Activated CD8-positive, alpha-beta memory T cell treated with anti-CD3 and anti-CD28 coated beads, Interleukin-2, amount 10 ng/mL, durations not matched to agents 7 days and 5 days (primary cell): ENCODE data around the gene KCNJ5. TPM values are rescaled to one million over a fixed set of nuclear protein-coding genes. Genes with fewer than 3 reads are reported as not detected.
"Not testable (repeated sequence)": the region's sequence is repeated elsewhere in the genome, so short reads cannot be mapped to it uniquely, and the experiment has no call there.

ENCODE experiments used
- ATAC-seq: fragments of 150-1000 bp; cut with Tn5 transposase; one replicate; pipeline ENCODE4 v1.10.0; 2021; ENCODE audit warnings: moderate library complexity
- CTCF ChIA-PET: fragments of 350-600 bp; sonication (Branson Sonifier 250); formaldehyde crosslinking; loops from one replicate; lab custom pipeline; 2021; ENCODE audit warnings: antibody characterized with exemption; lab: Charles Lee
- DNase-seq: peaks from one replicate; pipeline ENCODE4 v3.0.0-alpha.2; 2020
- H3K27ac Mint-ChIP-seq: one replicate; pipeline ENCODE4 v1.8.0; 2021; ENCODE audit warnings: mild to moderate bottlenecking, mixed read lengths
- H3K27me3 Mint-ChIP-seq: one replicate; pipeline ENCODE4 v1.8.0; 2021; ENCODE audit warnings: mixed read lengths
- H3K36me3 Mint-ChIP-seq: one replicate; pipeline ENCODE4 v1.8.0; 2021; ENCODE audit warnings: mild to moderate bottlenecking, mixed read lengths
- H3K4me1 Mint-ChIP-seq: one replicate; pipeline ENCODE4 v1.8.0; 2021; ENCODE audit warnings: mixed read lengths
- H3K4me3 Mint-ChIP-seq: one replicate; pipeline ENCODE4 v1.8.0; 2021; ENCODE audit warnings: mild to moderate bottlenecking, moderate library complexity, mixed read lengths
- H3K9me3 Mint-ChIP-seq: one replicate; pipeline ENCODE4 v1.8.0; 2022; ENCODE audit warnings: low read depth, mixed read lengths
- total RNA-seq, 2 experiments: library from RNA; stranded (reverse); gene quantifications; one replicate each; pipeline ENCODE4 v1.2.3, GENCODE V29; 2021

Gene KCNJ5
- total RNA-seq, 2 experiments from 2014 or later: not detected

DNA sequence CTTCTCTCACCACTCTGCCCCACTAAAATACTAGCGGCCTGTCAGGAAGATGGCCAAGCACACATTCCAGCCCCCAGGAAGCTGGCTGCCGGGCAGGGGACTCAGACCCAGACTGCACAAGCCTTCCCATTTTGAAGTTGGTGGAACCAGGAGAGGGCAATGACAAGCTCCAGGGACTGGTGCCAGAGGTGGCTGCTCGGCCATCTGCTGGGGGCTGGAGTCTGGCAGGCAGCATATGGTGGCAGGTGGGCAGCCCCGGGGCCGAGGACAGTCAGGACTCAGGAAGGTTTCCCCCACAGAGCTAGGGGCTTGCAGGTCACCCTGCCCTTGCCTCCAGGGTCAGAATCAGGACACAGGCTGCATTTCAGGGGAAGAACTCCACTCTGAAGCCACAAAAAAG lies 22.6 kb downstream of the KCNJ5 start:
- Mint-ChIP-seq H3K9me3 (no peaks in the 10 kb centered on the region), H3K4me1 (no peaks in the 10 kb centered on the region), H3K27me3 (peaks cover 9% of the 10 kb centered on the region), H3K27ac (no peak overlapping the region), H3K36me3 (no peaks in the 10 kb centered on the region), H3K4me3 (no peak overlapping the region)
- CTCF ChIA-PET: interaction anchor here (2.6 kb wide), 1 partner anchor 29 kb away, joined by 10 read pairs; no protein-coding TSS in a partner anchor
- no peak for DNase-seq
- no peak for ATAC-seq

DNA sequence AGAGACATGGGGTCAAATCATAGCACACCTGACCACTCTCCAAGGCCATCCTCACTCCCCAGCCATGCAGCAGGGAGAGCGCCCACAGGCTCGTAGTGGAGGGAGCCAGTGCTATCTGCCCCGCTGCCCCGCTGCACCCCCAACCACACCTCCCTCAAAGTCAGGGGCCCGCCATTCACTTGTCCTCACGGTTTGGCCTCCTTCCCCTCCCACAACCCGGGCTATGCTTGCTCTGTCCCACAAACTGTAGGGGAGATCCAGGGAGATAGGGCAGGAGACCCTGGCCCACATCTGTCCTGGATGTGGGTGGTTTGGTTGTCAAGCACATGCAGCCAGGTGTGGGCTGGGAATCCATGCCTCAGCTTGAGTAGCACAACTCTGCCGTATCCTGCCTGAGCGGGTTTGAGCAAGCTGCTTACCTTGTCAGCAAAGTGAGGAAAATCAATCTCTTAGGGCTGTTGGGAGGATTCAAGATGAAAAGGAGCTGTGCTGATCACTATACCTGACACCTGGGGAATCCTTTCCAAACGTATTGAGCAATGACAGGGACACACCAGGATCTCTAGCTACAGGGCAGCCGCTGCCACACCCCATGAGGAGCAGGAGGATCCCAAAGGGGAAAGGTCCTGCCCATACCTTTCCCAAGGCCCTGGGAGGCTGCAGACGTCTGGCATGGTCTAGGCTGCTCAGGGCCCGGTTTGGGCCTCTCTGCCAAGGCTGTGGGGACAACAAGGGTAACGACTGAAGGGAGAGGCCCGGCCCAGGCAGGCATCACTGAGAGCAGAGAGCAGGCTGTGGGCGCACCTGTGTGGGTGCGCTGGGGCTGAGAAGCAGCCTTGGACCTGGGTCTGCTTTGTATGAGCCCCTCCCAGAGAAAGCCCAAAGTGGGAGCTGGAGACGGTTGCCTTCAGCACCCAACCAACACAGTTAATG lies 23.3 kb downstream of the KCNJ5 start:
- no peaks in the 10 kb centered on the region for H3K36me3 Mint-ChIP-seq
- CTCF ChIA-PET: interaction anchor here (2.6 kb wide), 1 partner anchor 30 kb away, joined by 10 read pairs; no protein-coding TSS in a partner anchor
- H3K4me3 Mint-ChIP-seq: no peak overlapping the region
- H3K4me1 Mint-ChIP-seq: peaks cover 4% of the 10 kb centered on the region
- DNase-seq (no peak), ATAC-seq (no peak)
- peaks cover 4% of the 10 kb centered on the region for H3K27me3 Mint-ChIP-seq
- no peaks in the 10 kb centered on the region for H3K9me3 Mint-ChIP-seq
- no peak overlapping the region for H3K27ac Mint-ChIP-seq

DNA sequence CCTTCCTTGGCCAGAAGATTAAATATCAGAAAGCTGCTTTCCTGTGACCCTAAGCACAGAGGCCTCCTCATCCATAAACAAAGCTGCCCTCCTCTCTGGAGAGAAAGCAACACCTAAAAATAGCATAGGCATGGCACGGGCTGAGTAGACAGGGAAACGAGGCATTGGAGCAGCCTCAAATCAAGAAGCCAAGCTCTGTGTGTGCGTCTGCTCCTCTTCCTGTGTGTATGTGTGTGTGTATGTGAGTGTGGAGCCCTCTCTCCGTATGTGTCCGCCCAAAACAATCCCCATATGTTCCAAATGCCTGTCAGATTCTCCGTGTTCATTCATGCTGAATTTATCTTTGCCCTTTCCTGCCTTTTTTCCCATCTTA lies 24.0 kb downstream of the KCNJ5 start:
- Mint-ChIP-seq H3K4me3 (no peak overlapping the region), H3K27me3 (no peaks in the 10 kb centered on the region), H3K4me1 (peaks cover 4% of the 10 kb centered on the region), H3K36me3 (no peaks in the 10 kb centered on the region), H3K9me3 (no peaks in the 10 kb centered on the region), H3K27ac (no peak overlapping the region)
- DNase-seq (no peak), ATAC-seq (no peak)
- CTCF ChIA-PET: no interaction called here

DNA sequence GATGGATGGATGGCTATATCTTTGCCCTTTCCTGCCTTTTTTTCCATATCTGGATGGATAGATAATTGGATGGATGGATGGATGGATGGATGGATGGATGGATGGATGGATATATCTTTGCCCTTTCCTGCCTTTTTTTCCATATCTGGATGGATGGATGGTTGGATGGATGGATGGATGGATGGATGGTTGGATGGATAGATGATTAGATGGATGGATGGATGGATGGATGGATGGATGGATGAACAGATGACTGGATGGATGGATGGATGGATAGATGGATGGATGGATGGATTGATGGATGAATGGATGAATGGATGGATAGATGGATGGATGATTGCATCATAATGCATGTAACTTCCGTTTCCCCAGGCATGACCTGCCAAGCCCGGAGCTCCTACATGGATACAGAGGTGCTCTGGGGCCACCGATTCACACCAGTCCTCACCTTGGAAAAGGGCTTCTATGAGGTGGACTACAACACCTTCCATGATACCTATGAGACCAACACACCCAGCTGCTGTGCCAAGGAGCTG lies 24.9 kb downstream of the KCNJ5 start:
- no peak overlapping the region for H3K27ac Mint-ChIP-seq
- no peaks in the 10 kb centered on the region for H3K9me3 Mint-ChIP-seq
- CTCF ChIA-PET: no interaction called here
- no peaks in the 10 kb centered on the region for H3K27me3 Mint-ChIP-seq
- ATAC-seq (no peak), DNase-seq (no peak)
- no peak overlapping the region for H3K4me3 Mint-ChIP-seq
- H3K36me3 Mint-ChIP-seq: no peaks in the 10 kb centered on the region
- peaks cover 4% of the 10 kb centered on the region for H3K4me1 Mint-ChIP-seq

DNA sequence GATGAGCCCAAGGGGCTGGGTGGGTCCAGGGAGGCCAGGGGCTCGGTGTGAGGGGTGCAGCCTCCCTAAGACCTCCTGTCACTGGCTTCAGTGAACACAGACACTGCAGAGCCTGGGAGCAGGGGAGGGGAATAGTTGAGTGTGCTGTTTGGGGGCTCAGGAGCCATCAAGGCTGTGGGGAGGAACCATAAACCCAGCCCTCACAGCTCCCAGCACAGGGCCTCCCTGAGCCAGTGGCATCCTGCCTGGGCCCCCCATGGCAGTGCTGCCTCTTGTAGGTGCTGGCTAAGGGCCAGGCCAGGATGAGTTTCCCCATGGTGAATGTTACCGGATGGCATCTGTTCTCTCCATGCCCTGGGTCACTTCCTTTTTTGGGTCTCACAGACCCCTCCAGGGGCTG lies 25.5 kb downstream of the KCNJ5 start:
- ATAC-seq (no peak), DNase-seq (no peak)
- no peaks in the 10 kb centered on the region for H3K9me3 Mint-ChIP-seq
- no peaks in the 10 kb centered on the region for H3K27me3 Mint-ChIP-seq
- no peak overlapping the region for H3K27ac Mint-ChIP-seq
- no peak overlapping the region for H3K4me3 Mint-ChIP-seq
- CTCF ChIA-PET: no interaction called here
- H3K4me1 Mint-ChIP-seq: peaks cover 4% of the 10 kb centered on the region
- no peaks in the 10 kb centered on the region for H3K36me3 Mint-ChIP-seq

DNA sequence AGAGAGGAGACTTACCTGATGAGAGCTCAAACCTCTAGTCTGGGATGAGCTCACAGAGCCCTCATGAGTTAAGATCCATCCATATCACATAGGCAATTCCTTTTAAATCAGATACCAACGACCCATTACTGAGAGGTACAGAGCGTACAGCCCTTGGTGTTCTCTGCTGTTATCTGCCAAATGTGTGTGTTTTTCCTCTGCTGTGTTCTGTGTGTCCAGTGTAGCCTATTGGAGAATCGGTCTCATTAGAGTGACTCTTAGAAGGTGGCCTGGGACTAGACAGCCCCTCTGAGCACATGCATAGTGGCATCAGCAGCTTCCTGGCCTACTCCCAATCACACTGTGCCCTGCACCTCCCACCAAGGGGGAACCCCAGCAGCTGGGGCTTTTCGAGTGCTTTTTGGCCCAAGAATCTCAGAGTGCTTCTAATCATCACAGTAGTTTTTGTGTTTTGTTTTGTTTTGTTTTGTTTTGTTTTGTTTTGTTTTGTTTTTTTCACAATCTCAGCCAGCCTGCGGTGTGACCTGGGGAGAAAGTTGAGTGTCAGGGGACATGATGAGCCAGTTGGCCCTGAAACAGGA lies 26.1 kb downstream of the KCNJ5 start:
- no peaks in the 10 kb centered on the region for H3K36me3 Mint-ChIP-seq
- ATAC-seq: no peak
- no peaks in the 10 kb centered on the region for H3K9me3 Mint-ChIP-seq
- H3K4me3 Mint-ChIP-seq: no peak overlapping the region
- peaks cover 4% of the 10 kb centered on the region for H3K4me1 Mint-ChIP-seq
- H3K27me3 Mint-ChIP-seq: no peaks in the 10 kb centered on the region
- CTCF ChIA-PET: interaction anchor here (0.6 kb wide), 1 partner anchor 11 kb away, joined by 3 read pairs; no protein-coding TSS in a partner anchor
- no peak for DNase-seq
- H3K27ac Mint-ChIP-seq: no peak overlapping the region

DNA sequence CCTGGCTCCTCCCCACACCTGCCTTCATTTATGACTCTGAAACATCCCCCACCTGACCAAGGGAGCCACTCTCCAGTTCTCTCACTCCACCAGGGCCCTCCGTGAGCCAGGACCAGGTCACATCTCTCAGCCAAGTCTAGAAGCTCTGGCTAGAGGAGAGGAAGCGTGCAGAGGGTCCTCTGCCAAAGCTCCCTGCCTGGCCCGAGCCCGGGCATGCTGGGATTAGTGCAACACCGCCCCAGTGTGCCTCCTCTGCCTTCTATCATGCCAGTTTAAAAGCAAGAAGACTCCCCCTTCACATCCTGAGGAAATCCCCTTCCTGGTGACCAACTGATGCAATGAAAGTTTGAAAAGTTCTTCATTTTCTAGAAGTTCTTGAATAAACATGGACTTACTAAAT lies 28.1 kb downstream of the KCNJ5 start:
- ATAC-seq (no peak), DNase-seq (no peak)
- no peaks in the 10 kb centered on the region for H3K36me3 Mint-ChIP-seq
- no peaks in the 10 kb centered on the region for H3K27me3 Mint-ChIP-seq
- no peak overlapping the region for H3K27ac Mint-ChIP-seq
- no peak overlapping the region for H3K4me3 Mint-ChIP-seq
- CTCF ChIA-PET: interaction anchor here (0.7 to 1.7 kb wide), 2 partner anchors 13 to 35 kb away, joined by 3 to 7 read pairs; no protein-coding TSS in a partner anchor
- H3K9me3 Mint-ChIP-seq: no peaks in the 10 kb centered on the region
- H3K4me1 Mint-ChIP-seq: peaks cover 4% of the 10 kb centered on the region

DNA sequence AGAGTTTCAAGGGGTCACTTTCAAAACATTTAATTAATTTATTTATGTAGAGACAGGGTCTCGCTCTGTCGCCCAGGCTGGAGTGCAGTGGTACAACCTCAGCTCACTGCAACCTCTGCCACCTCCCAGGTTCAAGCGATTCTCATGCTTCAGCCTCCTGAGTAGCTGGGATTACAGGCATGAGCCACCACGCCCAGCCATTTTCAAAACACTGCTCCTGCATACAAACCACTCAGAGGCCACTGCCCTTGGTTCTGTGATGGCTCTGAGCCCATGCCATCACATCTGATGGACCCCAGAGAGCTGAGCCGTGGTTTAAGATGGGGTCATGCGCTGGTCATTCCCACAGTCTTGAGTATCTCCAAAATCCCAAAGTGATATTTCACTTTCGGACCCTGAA lies 28.5 kb downstream of the KCNJ5 start:
- not testable (repeated sequence) for H3K27me3 Mint-ChIP-seq, ATAC-seq

DNA sequence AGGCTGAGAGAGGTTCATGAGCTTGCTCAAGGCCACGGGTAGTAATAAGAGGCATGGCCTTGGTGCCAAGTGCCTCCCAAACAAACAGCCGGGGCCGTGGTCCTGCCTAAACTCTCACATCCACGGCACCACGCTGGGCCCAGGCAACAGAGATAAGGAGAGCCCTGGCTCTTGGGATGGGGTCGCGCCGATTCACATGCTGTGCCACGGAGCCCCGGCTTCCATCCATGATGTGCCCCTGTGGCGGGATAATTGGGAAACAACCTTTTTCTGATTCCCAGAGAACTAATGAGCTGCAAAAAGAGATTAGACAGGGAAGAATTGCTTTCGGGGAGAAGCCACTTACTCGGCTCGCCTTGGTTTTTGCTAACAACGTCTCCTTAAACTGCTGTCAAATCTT lies 29.5 kb downstream of the KCNJ5 start:
- Mint-ChIP-seq H3K27me3 (no peaks in the 10 kb centered on the region), H3K27ac (no peak overlapping the region), H3K9me3 (no peaks in the 10 kb centered on the region), H3K4me1 (peaks cover 4% of the 10 kb centered on the region), H3K36me3 (no peaks in the 10 kb centered on the region), H3K4me3 (no peak overlapping the region)
- no peak for DNase-seq
- ATAC-seq: no peak
- CTCF ChIA-PET: no interaction called here

More for the DNA sequence above, 28.5 kb downstream of the KCNJ5 start:
- CTCF ChIA-PET: interaction anchor here (0.7 to 1.7 kb wide), 2 partner anchors 14 to 35 kb away, joined by 3 to 7 read pairs; no protein-coding TSS in a partner anchor
- H3K4me1 Mint-ChIP-seq, H3K27ac Mint-ChIP-seq, H3K9me3 Mint-ChIP-seq, H3K36me3 Mint-ChIP-seq, H3K4me3 Mint-ChIP-seq, DNase-seq: not testable (repeated sequence)

DNA sequence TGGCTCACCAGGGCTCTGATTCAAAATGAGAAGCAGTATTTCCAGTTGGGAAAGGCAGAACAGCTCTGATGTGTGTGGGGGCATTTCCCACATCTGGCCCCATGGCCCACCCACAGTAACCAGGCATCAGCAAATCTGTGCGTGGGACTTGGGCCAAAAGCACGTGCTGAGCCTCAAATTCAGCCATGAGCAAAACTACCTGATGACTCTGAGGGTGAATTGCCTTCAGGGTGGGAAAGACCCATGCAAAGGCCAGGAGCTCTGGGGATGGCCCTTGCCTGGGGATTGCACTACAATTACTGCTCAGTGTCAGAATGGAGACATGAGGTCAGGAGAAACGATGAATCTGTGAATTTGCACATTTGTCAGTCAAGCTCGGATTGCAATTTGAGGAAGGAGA lies 30.6 kb downstream of the KCNJ5 start:
- H3K9me3 Mint-ChIP-seq: no peaks in the 10 kb centered on the region
- DNase-seq (no peak), ATAC-seq (no peak)
- H3K27ac Mint-ChIP-seq: no peak overlapping the region
- H3K4me3 Mint-ChIP-seq: no peak overlapping the region
- H3K4me1 Mint-ChIP-seq: peaks cover 4% of the 10 kb centered on the region
- CTCF ChIA-PET: no interaction called here
- H3K27me3 Mint-ChIP-seq: peaks cover 5% of the 10 kb centered on the region
- no peaks in the 10 kb centered on the region for H3K36me3 Mint-ChIP-seq

DNA sequence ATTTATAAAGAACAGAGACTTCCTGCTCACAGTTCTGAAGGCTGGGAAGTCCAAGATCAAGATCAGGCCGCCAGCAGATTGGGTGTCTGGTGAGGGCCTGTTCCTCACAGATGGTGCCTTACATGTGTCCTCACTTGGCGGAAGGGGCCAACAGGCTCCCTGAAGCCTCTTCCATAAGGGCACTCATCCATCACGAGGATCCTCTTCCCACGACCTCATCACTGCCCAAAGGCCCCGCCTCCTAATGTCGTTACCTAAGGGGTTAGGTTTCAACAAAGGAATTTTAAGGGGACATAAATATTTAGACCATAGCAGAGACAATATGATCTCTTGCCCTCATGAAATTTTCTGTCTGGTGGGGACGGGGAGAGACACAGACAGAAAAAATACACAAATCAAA lies 32.9 kb downstream of the KCNJ5 start:
- peaks cover 7% of the 10 kb centered on the region for H3K27me3 Mint-ChIP-seq
- ATAC-seq (no peak), DNase-seq (no peak)
- H3K4me3 Mint-ChIP-seq: no peak overlapping the region
- H3K4me1 Mint-ChIP-seq: peaks cover 12% of the 10 kb centered on the region
- no peaks in the 10 kb centered on the region for H3K9me3 Mint-ChIP-seq
- CTCF ChIA-PET: no interaction called here
- no peak overlapping the region for H3K27ac Mint-ChIP-seq
- H3K36me3 Mint-ChIP-seq: no peaks in the 10 kb centered on the region

DNA sequence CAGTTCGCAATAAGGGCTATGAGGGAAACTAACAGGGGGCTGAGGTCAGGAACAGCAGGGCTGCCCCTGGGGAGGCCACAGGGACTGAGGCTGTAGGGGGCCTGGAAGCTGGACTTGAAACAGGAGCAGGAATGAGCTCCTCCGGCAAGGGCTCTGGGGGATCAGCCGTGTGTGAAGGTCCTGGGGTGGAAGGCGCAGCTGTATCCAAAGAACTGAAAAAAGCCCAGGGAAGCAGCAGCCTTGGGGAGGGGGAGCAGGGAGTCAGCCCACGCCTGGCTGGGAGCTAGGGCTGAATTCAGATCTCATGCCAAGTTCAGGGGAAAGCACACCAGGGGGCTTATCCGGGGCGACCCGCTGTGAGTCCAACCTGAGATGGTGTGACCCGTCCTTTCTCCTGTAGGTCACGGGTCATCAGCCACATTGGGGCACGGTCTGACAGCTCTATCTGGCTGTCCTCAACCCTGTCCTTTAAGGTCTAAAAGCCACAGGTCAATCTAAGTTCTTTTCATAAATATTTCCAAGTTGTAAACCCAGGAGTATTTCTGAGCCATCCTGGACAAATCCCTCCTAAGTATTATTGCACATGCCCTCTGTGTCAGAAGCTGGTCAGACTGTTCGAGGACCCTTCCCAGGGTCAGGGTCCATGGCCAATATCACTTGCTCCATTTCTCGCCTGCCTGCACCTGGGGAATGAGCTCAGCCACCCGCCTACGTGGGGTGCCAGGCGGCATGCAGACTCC lies 33.5 kb downstream of the KCNJ5 start:
- no peaks in the 10 kb centered on the region for H3K36me3 Mint-ChIP-seq
- peaks cover 12% of the 10 kb centered on the region for H3K4me1 Mint-ChIP-seq
- H3K9me3 Mint-ChIP-seq: no peaks in the 10 kb centered on the region
- H3K4me3 Mint-ChIP-seq: no peak overlapping the region
- H3K27me3 Mint-ChIP-seq: peaks cover 7% of the 10 kb centered on the region
- no peak for DNase-seq
- no peak overlapping the region for H3K27ac Mint-ChIP-seq
- CTCF ChIA-PET: interaction anchor here (0.9 to 1.5 kb wide), 2 partner anchors 31 to 40 kb away, joined by 3 to 4 read pairs; no protein-coding TSS in a partner anchor
- no peak for ATAC-seq

DNA sequence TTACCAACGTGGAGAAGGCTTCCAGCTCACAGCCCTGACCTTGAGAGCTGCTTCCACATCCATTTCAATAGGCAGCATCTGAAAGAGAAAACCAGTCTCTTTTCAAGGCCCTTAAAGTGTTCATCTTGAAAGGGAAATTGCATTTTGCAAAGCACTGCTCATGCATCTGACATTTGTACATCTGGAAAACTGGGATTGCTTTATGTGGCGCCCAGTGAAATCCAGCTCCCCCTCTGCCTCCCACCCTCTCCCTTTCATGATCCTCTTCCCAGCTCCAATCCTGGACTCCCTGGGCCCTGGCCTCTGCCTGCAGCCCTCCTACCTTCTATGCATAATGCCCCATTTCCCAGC lies 34.1 kb downstream of the KCNJ5 start:
- Mint-ChIP-seq H3K36me3 (no peaks in the 10 kb centered on the region), H3K27ac (no peak overlapping the region), H3K27me3 (peaks cover 7% of the 10 kb centered on the region), H3K9me3 (no peaks in the 10 kb centered on the region), H3K4me1 (peaks cover 12% of the 10 kb centered on the region), H3K4me3 (no peak overlapping the region)
- no peak for ATAC-seq
- CTCF ChIA-PET: interaction anchor here (0.9 to 1.6 kb wide), 3 partner anchors 20 to 40 kb away, joined by 3 to 5 read pairs (median 4); no protein-coding TSS in a partner anchor
- no peak for DNase-seq
